Uterine smooth muscle cell (primary cell): ENCODE results near the gene SF3B3. TPM values are rescaled to one million over a fixed set of nuclear protein-coding genes. Genes with fewer than 3 reads are reported as not detected.

Source experiments
- total RNA-seq: library from RNA; depleted of rRNA; stranded (reverse); fragments of >200 nt; gene quantifications from 2 replicates; pipeline ENCODE4 v1.2.3, GENCODE V29; 2014

The SF3B3 gene
- 141 and 206 TPM in 2 replicates for total RNA-seq

DNA sequence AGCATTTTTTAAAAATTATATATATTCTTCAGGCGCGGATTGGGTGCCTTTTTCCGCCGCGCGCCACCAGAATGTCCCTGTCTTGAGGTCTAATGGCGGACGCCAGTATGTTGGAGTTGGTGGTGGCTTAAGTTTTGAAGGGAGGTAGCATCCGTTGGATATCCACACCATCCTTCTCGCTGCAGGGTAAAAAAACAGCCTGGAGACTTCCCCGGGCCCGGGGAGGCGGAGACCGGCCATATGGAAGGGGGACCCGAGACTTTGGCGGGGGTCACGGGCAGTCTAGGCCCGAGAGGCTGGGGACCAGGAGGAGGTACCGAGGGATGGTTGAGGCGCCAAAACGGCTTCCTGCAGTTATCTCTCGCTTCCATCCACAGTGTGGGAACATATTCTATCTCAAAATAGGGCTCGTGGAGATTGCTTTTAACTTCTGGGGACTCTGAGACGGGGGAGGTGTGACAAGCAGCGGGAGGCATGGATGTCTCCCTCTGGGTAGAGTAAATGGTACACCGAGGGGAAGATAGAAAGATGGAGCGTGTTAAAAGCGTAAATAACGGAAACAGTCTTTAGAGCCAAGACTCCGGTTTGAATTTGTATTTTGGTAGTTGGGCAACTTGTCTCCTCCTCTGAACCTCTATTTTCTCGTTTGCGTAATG is at the start of gene SF3B3:
Gene SF3B3, plus strand, starts transcription at position 74 of the 656 bp plus-strand sequence. CDS start 2,841 bp downstream, outside the sequence.

DNA sequence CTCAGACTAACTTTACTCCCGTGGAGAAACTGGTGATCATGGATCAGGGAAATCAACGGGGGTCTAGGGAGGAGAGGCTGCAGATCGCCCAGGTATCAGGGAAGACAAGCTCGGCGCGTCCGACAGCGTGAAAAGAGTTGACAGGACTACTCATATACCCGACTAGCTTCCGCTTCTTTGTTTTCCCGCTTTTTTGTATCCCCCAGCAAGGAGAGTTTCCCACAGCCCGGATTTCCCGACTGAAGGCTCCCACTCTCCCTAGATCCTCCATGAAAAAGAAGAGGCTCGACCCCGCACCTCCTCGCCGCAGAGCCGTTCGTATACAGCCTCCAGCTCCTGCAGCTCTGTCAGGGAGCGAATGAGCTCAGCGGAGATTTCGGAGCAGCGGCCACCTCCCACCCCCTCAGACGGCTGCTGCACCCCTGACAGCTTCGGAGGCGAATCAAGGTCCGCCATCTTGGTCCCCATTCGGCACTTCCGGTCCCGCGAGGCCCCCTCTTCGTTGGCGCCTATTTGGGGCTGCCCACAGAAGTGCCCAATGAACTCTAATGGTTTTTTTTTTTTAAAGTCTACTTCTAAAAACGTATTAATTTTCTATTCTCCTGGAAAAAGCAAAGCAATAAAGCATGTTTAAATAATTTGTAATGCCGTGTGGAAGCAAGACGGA is 407 bp upstream of the SF3B3 start, which contains the start of gene COG4:
Gene COG4, minus strand, starts transcription at position 479 of the 667 bp plus-strand sequence. Its CDS starts 11 bp downstream, at position 468.

Other genes starting within 250 kb of the SF3B3 start
- 326 and 581 TPM in 2 replicates for gene AARS1, start 234.3 kb upstream of the SF3B3 start, total RNA-seq
- gene DDX19B, start 224.6 kb upstream of the SF3B3 start, total RNA-seq = 21.5 and 28.6 TPM in 2 replicates
- gene DDX19A, start 176.9 kb upstream of the SF3B3 start, total RNA-seq = 43.0 and 44.3 TPM in 2 replicates
- 20.9 and 21.4 TPM in 2 replicates for gene ST3GAL2, start 84.7 kb upstream of the SF3B3 start, total RNA-seq
- gene FCSK, start 69.2 kb upstream of the SF3B3 start, total RNA-seq = 11.6 and 14.7 TPM in 2 replicates
- 76.6 and 102 TPM in 2 replicates for gene COG4, start 262 bp upstream of the SF3B3 start, total RNA-seq
- gene IL34, start 122.7 kb downstream of the SF3B3 start, total RNA-seq = 2.0 and 6.2 TPM in 2 replicates
- 15.6 and 22.7 TPM in 2 replicates for gene MTSS2, start 162.2 kb downstream of the SF3B3 start, total RNA-seq